ENCODE measurements around the gene ST7.

DNA sequence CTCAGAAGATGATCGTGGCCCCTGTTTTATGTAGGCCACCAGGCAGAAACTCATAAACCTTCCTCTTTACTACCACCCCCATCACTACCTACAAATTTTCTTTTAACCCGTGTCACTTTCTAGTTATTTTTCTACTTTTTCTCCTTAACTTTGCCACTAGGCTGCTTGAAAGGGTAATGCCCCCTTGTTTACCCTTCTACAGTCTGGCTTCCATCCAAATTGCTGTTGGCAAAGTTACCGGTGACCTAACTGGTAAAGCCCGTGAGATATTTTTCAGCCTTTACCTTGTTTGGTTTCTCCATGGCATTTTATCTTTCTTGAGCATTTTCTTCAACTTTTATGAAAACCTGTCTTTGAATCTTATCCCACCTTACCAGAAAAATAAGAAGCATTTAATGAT, 216.6 kb downstream of the ST7 start:
- TF ChIP-seq FOXM1 (IDR thresholded peaks at IDR 0.05; ENCODE audit: borderline replicate concordance) (no peak), SUZ12 (IDR thresholded peaks at IDR 0.05) (no peak), PKNOX1 (IDR thresholded peaks at IDR 0.05) (no peak), FOXA1 (IDR thresholded peaks at IDR 0.05) (no peak), HDGF (IDR thresholded peaks at IDR 0.05; ENCODE audit: borderline replicate concordance) (no peak), SP1 (IDR thresholded peaks at IDR 0.05) (no peak), ZNF384 (IDR thresholded peaks at IDR 0.05) (no peak)

Data from HEK293T (cell line).